GM23338 (cell line): ENCODE data around the gene OSBPL10. TPM values are rescaled to one million over a fixed set of nuclear protein-coding genes. Genes with fewer than 3 reads are reported as not detected.

Experiments used
- ATAC-seq: fragments of 200-7000 bp; cut with Tn5 transposase; 3 replicates; pipeline ENCODE4 v1.9.1; 2020
- DNase-seq: peaks from one replicate; pipeline ENCODE4 v3.0.0-alpha.2; 2015; ENCODE audit warnings: low spot score
- H2AFZ ChIP-seq: fragments of 200-600 bp; sonication (generic); 2 replicates; pipeline ENCODE4 v1.8.0; 2016; ENCODE audit warnings: antibody characterized with exemption, mild to moderate bottlenecking, moderate library complexity
- H3F3A ChIP-seq: fragments of 200-600 bp; sonication (generic); replicated peaks from 2 replicates; pipeline ENCODE4 v1.8.0; 2017; ENCODE audit warnings: antibody characterized with exemption, mixed run types, low read depth
- H3K27ac ChIP-seq: fragments of 200-600 bp; sonication (generic); 2 replicates; pipeline ENCODE4 v1.6.1; 2016; ENCODE audit warnings: low read depth
- H3K27me3 ChIP-seq: fragments of 200-600 bp; sonication (generic); 2 replicates; pipeline ENCODE4 v1.8.0; 2016; ENCODE audit warnings: mild to moderate bottlenecking, mixed run types, moderate library complexity; ENCODE audit not compliant: insufficient read depth
- H3K36me3 ChIP-seq: fragments of 200-600 bp; sonication (generic); 2 replicates; pipeline ENCODE4 v1.8.0; 2016; ENCODE audit warnings: mild to moderate bottlenecking; ENCODE audit not compliant: insufficient read depth
- H3K4me1 ChIP-seq: fragments of 200-600 bp; sonication (generic); 2 replicates; pipeline ENCODE4 v1.8.0; 2016; ENCODE audit warnings: mild to moderate bottlenecking, moderate library complexity; ENCODE audit not compliant: insufficient read depth
- H3K4me2 ChIP-seq: fragments of 200-600 bp; sonication (generic); 2 replicates; pipeline ENCODE4 v1.7.1; 2017; ENCODE audit warnings: mixed run types
- H3K4me3 ChIP-seq: fragments of 200-600 bp; sonication (generic); 2 replicates; pipeline ENCODE4 v1.6.1; 2016; ENCODE audit warnings: mixed run types
- H3K79me2 ChIP-seq: fragments of 200-600 bp; sonication (generic); replicated peaks from 2 replicates; pipeline ENCODE4 v1.8.0; 2017; ENCODE audit warnings: mild to moderate bottlenecking; ENCODE audit not compliant: insufficient read depth
- H3K9me2 ChIP-seq: fragments of 200-600 bp; sonication (generic); 2 replicates; pipeline ENCODE4 v1.8.0; 2017; ENCODE audit not compliant: insufficient read depth
- H4K20me1 ChIP-seq: fragments of 200-600 bp; sonication (generic); replicated peaks from 2 replicates; pipeline ENCODE4 v1.8.0; 2017; ENCODE audit warnings: mild to moderate bottlenecking; ENCODE audit not compliant: insufficient read depth
- H3K27ac Mint-ChIP-seq: 2 replicates; pipeline ENCODE4 v1.8.0; 2020; ENCODE audit warnings: inconsistent platforms, mild to moderate bottlenecking, moderate library complexity, mixed read lengths
- H3K27me3 Mint-ChIP-seq: 3 replicates; pipeline ENCODE4 v1.8.0; 2022; ENCODE audit warnings: low read depth, mild to moderate bottlenecking, moderate library complexity, mixed read lengths, inconsistent platforms; ENCODE audit not compliant: insufficient read depth, poor library complexity
- H3K36me3 Mint-ChIP-seq: 3 replicates; pipeline ENCODE4 v1.8.0; 2021; ENCODE audit warnings: low read depth, mild to moderate bottlenecking, inconsistent platforms, moderate library complexity, mixed read lengths
- H3K4me1 Mint-ChIP-seq: 3 replicates; pipeline ENCODE4 v1.8.0; 2020; ENCODE audit warnings: mild to moderate bottlenecking, inconsistent platforms, mixed read lengths
- H3K4me3 Mint-ChIP-seq: 3 replicates; pipeline ENCODE4 v1.8.0; 2021; ENCODE audit warnings: moderate library complexity, mild to moderate bottlenecking, inconsistent platforms, mixed read lengths
- H3K9me3 Mint-ChIP-seq: 3 replicates; pipeline ENCODE4 v1.8.0; 2020; ENCODE audit warnings: moderate library complexity, mild to moderate bottlenecking, inconsistent platforms, mixed read lengths
- CTCF ChIP-seq, 2 experiments: fragments of 200-600 bp in 1 of 2; sonication (generic) in 1 of 2; conservative IDR thresholded peaks; 2 replicates each; pipeline versions ENCODE4 v1.5.1 to v1.6.1; 2016 to 2017; ENCODE audit warnings: antibody characterized with exemption in 2 of 2, low read depth in 2 of 2, mild to moderate bottlenecking in 2 of 2, moderate library complexity in 1 of 2
- ETS1 ChIP-seq: IDR thresholded peaks from 2 replicates; pipeline ENCODE4 v1.6.1; 2016; ENCODE audit warnings: antibody characterized with exemption
- EZH2 ChIP-seq: fragments of 200-600 bp; sonication (generic); IDR thresholded peaks from one replicate; pipeline ENCODE4 v1.8.0; 2017; ENCODE audit warnings: antibody characterized with exemption, mild to moderate bottlenecking, low read depth; ENCODE audit not compliant: unreplicated experiment
- EZH2phosphoT487 ChIP-seq: fragments of 200-600 bp; sonication (generic); IDR thresholded peaks from one replicate; pipeline ENCODE4 v1.8.1; 2018; ENCODE audit warnings: antibody characterized with exemption; ENCODE audit not compliant: unreplicated experiment
- JUNB ChIP-seq: IDR thresholded peaks from one replicate; pipeline ENCODE4 v1.6.1; 2016; ENCODE audit warnings: antibody characterized with exemption; ENCODE audit not compliant: unreplicated experiment
- NANOG ChIP-seq: IDR thresholded peaks from 2 replicates; pipeline ENCODE4 v1.6.1; 2016; ENCODE audit warnings: antibody characterized with exemption, borderline replicate concordance
- POLR2AphosphoS5 ChIP-seq: IDR thresholded peaks from 2 replicates; pipeline ENCODE4 v1.6.1; 2016; ENCODE audit warnings: antibody characterized with exemption, low read depth
- REST ChIP-seq: IDR thresholded peaks from one replicate; pipeline ENCODE4 v1.6.1; 2018; ENCODE audit warnings: antibody characterized with exemption; ENCODE audit not compliant: unreplicated experiment
- STAT1 ChIP-seq: IDR thresholded peaks from one replicate; pipeline ENCODE4 v1.6.1; 2016; ENCODE audit warnings: antibody characterized with exemption; ENCODE audit not compliant: unreplicated experiment
- ZNF114 ChIP-seq: fragments of 250-450 bp; sonication (Bioruptor Pico); IDR thresholded peaks from 2 replicates; pipeline ENCODE4 v1.5.0; 2020; ENCODE audit warnings: mild to moderate bottlenecking, moderate library complexity
- ZNF331 ChIP-seq: fragments of 250-450 bp; sonication (Bioruptor Pico); IDR thresholded peaks from 2 replicates; pipeline ENCODE4 v1.5.0; 2020; ENCODE audit warnings: low read depth, mild to moderate bottlenecking, moderate library complexity
- ZNF462 ChIP-seq: fragments of 250-450 bp; sonication (Bioruptor Pico); IDR thresholded peaks from 2 replicates; pipeline ENCODE4 v1.5.0; 2020; ENCODE audit warnings: mild to moderate bottlenecking, moderate library complexity
- polyA plus RNA-seq: library from polyadenylated mRNA; unstranded; fragments of >200 nt; fragmentation: Nextera tagmentation; extraction: Ambion mirVana; gene quantifications from 2 replicates; pipeline ENCODE4 v1.2.1, GENCODE V29; 2016
- total RNA-seq: library from RNA; depleted of rRNA; stranded (reverse); fragments of >200 nt; shearing (Covaris generic); gene quantifications from 2 replicates; pipeline ENCODE4 v1.2.3, GENCODE V29; 2014

OSBPL10 gene
- total and polyA plus RNA-seq, 2 experiments from 2014 or later = 23.8 to 149 TPM

- Mint-ChIP-seq H3K9me3 (no peaks in the 10 kb centered on the region), H3K4me3 (no peak overlapping the region; the same call in 2 of the 3 replicates), H3K4me1 (peaks cover 16% of the 10 kb centered on the region), H3K27ac (no peak overlapping the region), H3K36me3 (no peaks in the 10 kb centered on the region), H3K27me3 (peaks cover 1% of the 10 kb centered on the region)
- H3K79me2 ChIP-seq = no peaks in the 10 kb centered on the region
- H3K27ac ChIP-seq = no peak overlapping the region; the same call in 1 of the 2 replicates
- DNase-seq = no peak
- no peaks in the 10 kb centered on the region for H3K27me3 ChIP-seq
- peaks cover 28% of the 10 kb centered on the region for H3K4me1 ChIP-seq
- peak overlapping the region; percentile 31; the same call in 1 of the 2 replicates for H3K4me2 ChIP-seq
- H3K4me3 ChIP-seq = no peak overlapping the region
- no peaks in the 10 kb centered on the region for H4K20me1 ChIP-seq
- no peak for TF ChIP-seq JUNB
- no peak for TF ChIP-seq STAT1
- TF ChIP-seq ZNF114 (CRISPR knock-in tag) = no peak
- TF ChIP-seq ZNF331 (CRISPR knock-in tag) = no peak
- TF ChIP-seq EZH2phosphoT487 = no peak
- no peak for TF ChIP-seq ZNF462 (CRISPR knock-in tag)
- no peak for TF ChIP-seq POLR2AphosphoS5
- TF ChIP-seq NANOG = no peak
- no peak for TF ChIP-seq CTCF (conservative IDR thresholded peaks at IDR 0.05; ENCODE audit: low read depth in 2 of 2)
- no peak for TF ChIP-seq EZH2
- no peak for TF ChIP-seq REST
- no peak for TF ChIP-seq ETS1
- H3K36me3 ChIP-seq = no peaks in the 10 kb centered on the region
- ATAC-seq = no peak
- no peaks in the 10 kb centered on the region for H3F3A ChIP-seq
- H2AFZ ChIP-seq = no peak overlapping the region
- H3K9me2 ChIP-seq = no peaks in the 10 kb centered on the region
Observed at GRCh38 chr3:32002561-32003368, 21.7 kb upstream of the OSBPL10 start.
